ENCODE measurements around the gene PSMC5.
"Not testable (repeated sequence)": the region's sequence is repeated elsewhere in the genome, so short reads cannot be mapped to it uniquely, and the experiment has no call there.

PSMC5 gene

GRCh38 chr17:63840591-63841349, 13.5 kb downstream of the PSMC5 start:
- no peak for DNase-seq (ENCODE audit: low spot score)

DNA sequence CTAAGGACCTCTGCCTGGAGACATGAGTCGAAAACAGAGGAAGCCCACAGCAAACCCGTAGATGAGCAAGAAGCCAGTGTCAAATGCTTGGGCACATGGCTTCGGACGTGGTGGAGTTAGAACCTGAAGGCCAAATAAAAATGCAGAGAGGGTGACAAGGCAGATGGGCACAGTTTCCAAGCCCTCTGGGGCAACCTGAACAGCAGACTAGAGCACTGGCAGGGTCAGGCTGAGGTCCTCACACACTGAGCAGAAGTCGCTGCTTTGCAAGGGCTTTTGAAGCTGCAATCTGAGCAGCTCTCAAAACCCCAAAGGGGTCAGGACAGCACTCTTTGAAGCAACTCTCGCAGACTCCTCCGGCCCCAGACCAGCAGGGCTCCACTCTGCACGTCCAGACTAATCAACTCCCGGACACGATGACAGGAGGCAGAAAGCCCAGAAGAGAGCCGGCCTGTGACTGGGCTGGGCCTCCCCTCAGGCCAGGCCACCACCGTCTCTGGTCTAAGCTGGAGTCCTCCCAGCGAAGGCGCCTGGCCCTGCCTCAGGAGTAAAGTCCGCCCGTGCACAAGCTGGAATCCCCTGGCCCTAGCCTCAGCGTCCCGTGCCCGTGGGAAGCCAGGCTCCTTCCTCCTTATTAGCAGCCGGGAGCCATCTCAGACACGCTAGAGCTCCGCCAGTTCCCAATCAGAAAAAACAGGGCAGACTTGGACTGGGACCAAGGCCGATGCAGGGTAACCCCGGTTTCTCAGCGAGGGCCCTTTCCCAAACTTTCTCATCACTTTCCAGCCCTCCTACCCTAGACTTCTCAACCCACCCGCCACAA, 14.3 kb downstream of the PSMC5 start:
- peak; percentile 78 for DNase-seq (ENCODE audit: low spot score)

GRCh38 chr17:63842173-63842539, 14.9 kb downstream of the PSMC5 start:
- DNase-seq (ENCODE audit: low spot score), result peak; percentile 84

- DNase-seq (ENCODE audit: low spot score), result peak; percentile 100
Observed at GRCh38 chr17:63842540-63843386, 15.5 kb downstream of the PSMC5 start, which contains the start of gene SMARCD2. SMARCD2 (minus strand) TSS chr17:63842685; CDS start chr17:63842674, 11 bp downstream.

GRCh38 chr17:63843387-63843888, 16.2 kb downstream of the PSMC5 start:
- DNase-seq (ENCODE audit: low spot score), result not testable (repeated sequence)

- no peak for DNase-seq (ENCODE audit: low spot score)
Observed at GRCh38 chr17:63843910-63844677, 16.9 kb downstream of the PSMC5 start.

DNA sequence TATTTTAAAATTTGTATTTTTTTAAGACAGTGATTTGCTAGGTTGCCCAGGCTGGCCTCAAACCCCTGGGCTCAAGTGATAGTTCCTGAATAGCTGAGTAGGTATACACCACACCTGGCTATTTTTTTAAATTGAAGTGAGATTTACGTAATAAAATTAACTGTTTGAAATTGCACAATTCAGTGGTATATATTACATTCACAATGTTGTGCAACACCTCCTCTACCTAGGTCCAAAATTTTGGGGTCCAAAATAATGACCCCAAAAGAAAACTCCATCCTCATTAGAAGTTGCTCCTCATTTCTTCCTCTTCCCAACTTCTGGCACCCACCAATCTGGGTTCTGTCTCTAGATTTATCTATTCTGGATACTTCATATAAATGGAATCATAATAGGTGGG, 18.3 kb downstream of the PSMC5 start:
- DNase-seq (ENCODE audit: low spot score), result no peak

GRCh38 chr17:63847525-63848249, 20.5 kb downstream of the PSMC5 start:
- no peak for DNase-seq (ENCODE audit: low spot score)

DNA sequence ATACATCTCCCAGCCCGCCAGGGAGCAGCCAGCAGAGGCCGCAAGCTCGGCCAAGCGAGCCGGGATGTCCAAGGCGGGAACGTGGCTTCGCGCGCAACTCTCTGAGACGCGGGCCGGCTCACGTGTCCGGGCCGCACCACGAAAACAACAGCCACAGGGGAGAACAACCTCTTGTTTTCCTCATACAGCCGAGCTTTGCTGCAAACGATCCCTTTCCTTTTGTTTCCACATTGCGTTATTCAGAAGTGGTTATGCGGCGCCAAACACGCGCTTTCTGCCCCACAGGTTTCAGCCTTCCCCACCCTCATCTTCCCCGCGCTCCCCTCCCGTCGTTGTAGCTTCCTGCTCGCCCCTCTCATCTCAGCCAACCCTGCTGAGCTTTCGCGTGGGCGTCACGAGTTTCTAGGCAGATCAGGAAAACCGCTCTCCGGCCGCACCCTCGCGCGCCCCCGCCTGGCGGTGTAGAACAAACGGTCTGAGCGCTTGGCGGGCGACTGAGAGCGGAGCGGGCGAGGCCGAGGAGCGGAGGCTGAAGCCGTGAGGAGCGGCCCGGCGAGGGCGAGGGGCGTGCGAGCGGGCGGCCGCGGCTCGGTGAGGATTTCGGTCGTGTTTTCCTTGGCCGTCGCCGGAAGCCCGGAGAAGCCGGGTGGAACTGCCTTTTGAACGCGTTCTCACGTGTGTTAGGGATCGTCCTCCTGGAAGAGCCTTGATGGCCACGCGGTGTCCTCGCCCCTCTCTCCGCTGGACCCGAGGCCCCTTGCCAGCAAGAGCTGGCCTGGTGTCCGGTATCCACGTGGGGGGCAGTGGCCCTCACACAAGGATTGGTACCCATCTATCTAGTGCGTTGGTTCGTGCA, 21.8 kb downstream of the PSMC5 start:
- DNase-seq (ENCODE audit: low spot score), result peak; percentile 96

GRCh38 chr17:63850401-63850800, 23.2 kb downstream of the PSMC5 start:
- no peak for DNase-seq (ENCODE audit: low spot score)

- DNase-seq (ENCODE audit: low spot score), result no peak
Observed at GRCh38 chr17:63853260-63853659, 26.0 kb downstream of the PSMC5 start.

GRCh38 chr17:63854709-63855108, 27.5 kb downstream of the PSMC5 start:
- no peak for DNase-seq (ENCODE audit: low spot score)

DNA sequence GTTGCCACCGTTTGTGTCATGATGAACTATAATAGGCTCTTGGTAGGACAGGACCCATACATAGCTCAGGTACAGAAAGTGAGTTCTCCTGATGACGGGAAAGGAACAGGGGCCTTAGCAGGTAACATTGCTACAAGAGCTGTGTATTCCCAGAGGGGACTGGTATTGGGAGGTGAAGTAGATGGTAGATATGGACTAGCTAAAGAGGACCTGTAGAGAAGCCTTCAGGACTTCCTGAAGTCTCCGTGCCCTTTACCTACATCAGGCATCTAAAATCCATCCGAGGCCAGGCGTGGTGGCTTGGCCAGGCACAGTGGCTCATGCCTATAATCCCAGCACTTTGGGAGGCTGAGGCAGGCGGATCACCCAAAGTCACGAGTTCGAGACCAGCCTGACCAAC, 28.0 kb downstream of the PSMC5 start:
- DNase-seq (ENCODE audit: low spot score), result no peak

DNA sequence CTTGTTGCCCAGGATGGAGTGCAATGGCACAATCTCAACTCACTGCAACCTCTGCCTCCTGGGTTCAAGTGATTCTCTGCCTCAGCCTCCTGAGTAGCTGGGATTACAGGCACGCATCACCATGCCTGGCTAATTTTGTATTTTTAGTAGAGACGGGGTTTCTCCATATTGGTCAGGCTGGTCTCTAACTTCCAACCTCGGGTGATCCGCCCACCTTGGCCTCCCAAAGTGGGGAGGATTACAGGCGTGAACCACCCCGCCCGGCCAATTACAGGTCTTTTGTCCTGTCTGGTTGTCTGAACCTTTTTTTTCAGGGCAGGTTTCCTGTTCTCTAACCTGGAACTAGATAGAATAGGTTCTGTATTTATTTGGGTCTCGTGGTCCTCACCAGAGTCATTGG, 29.2 kb downstream of the PSMC5 start:
- not testable (repeated sequence) for DNase-seq (ENCODE audit: low spot score)

DNA sequence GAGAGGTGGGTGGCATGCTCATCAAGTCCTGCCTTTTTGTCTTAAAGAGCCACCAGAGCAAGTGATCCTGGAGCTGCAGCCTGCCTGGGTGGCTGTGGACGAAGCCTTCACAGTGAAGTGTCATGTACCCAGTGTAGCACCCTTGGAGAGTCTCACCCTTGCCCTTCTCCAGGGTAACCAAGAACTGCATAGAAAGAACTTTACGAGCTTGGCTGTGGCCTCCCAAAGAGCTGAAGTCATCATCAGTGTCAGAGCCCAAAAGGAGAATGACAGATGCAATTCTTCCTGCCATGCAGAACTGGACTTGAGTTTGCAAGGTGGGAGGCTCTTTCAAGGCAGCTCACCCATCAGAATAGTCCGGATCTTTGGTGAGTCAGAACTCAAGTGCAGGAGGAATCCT, 32.0 kb downstream of the PSMC5 start:
- no peak for DNase-seq (ENCODE audit: low spot score)

- DNase-seq (ENCODE audit: low spot score), result not testable (repeated sequence)
Observed at GRCh38 chr17:63866625-63867024, 39.4 kb downstream of the PSMC5 start.

GRCh38 chr17:63869491-63870291, 42.5 kb downstream of the PSMC5 start:
- not testable (repeated sequence) for DNase-seq (ENCODE audit: low spot score)

DNA sequence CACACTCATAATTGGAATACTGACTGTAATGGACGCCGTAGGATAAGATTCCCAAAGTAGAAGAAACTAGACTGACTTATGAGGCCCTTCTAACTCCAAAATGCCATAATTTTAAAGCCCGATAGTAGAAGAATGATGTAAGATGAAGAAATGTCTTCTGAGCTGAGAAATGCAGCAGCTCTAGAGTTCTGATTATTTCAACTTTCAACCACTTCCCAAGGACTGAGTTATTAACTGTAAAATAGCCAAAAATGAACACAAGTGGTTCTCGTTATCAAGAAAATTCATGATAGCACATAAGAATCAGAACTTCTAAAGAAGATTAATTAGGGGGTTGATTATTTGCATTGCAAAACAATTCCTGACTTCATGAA, 43.0 kb downstream of the PSMC5 start:
- DNase-seq (ENCODE audit: low spot score), result not testable (repeated sequence)

All from ecto neural progenitor cell (in vitro differentiated cells).